Adrenal gland (tissue), 5 donors: ENCODE results near the gene NUAK1.

ENCODE experiments used
- CTCF ChIP-seq, 6 experiments: fragments of 450-650 bp in 4 of 6; fragments of 200-600 bp in 2 of 6; sonication (generic) in 1 of 6; IDR thresholded peaks; 1 replicate in 5 of 6; 2 replicates in 1 of 6; pipeline versions ENCODE4 v1.5.1 to v1.8.0; 2016 to 2021; ENCODE audit warnings: antibody characterized with exemption in 6 of 6, mild to moderate bottlenecking in 2 of 6, moderate library complexity in 1 of 6
- POLR2A ChIP-seq, 2 donors: fragments of 450-650 bp; IDR thresholded peaks; one replicate each; pipeline ENCODE4 v1.6.1; 2017; ENCODE audit warnings: antibody characterized with exemption in 2 of 2, mild to moderate bottlenecking in 2 of 2, moderate library complexity in 1 of 2
- donor health status: DM: no; HTN: no; CAD: no.

- no peak for TF ChIP-seq CTCF (IDR thresholded peaks at IDR 0.05)
- TF ChIP-seq POLR2A (IDR thresholded peaks at IDR 0.05), result no peak
Measured at GRCh38 chr12:106145539-106146447, 7.0 kb upstream of the NUAK1 start.
